ENCODE results near the gene INTS15. TPM values are rescaled to one million over a fixed set of nuclear protein-coding genes. Genes with fewer than 3 reads are reported as not detected.
A peak's percentile ranks its signal among the peaks of the same experiment; 100 is the strongest.
"Not testable (repeated sequence)": the region's sequence is repeated elsewhere in the genome, so short reads cannot be mapped to it uniquely, and the experiment has no call there.

Gene INTS15
- total RNA-seq, 1 donor from 2014 or later, result 45.1 TPM

GRCh38 chr7:6563936-6564770, 25.7 kb upstream of the INTS15 start:
- H3K36me3 Mint-ChIP-seq (ENCODE audit: low read depth), result no peaks in the 10 kb centered on the region
- H3K27me3 Mint-ChIP-seq, result peaks cover 5% of the 10 kb centered on the region
- H3K4me3 Mint-ChIP-seq, result no peak overlapping the region
- H3K4me1 Mint-ChIP-seq, result no peaks in the 10 kb centered on the region
- no peak for DNase-seq
- H3K9me3 Mint-ChIP-seq, result no peaks in the 10 kb centered on the region
- intact Hi-C loops (cut with micrococcal nuclease), result no loop called here
- no peak overlapping the region for H3K27ac Mint-ChIP-seq

- Mint-ChIP-seq H3K27ac (no peak overlapping the region), H3K9me3 (no peaks in the 10 kb centered on the region), H3K27me3 (no peaks in the 10 kb centered on the region), H3K4me1 (no peaks in the 10 kb centered on the region), H3K36me3 (ENCODE audit: low read depth) (no peaks in the 10 kb centered on the region), H3K4me3 (no peak overlapping the region)
- intact Hi-C loops (cut with micrococcal nuclease), result no loop called here
- no peak for DNase-seq
These were observed 24.2 kb upstream of the INTS15 start for GRCh38 chr7:6565655-6566054.

- Mint-ChIP-seq H3K4me3 (no peak overlapping the region), H3K27ac (no peak overlapping the region)
- intact Hi-C loops (cut with micrococcal nuclease), result no loop called here
These were observed 21.9 kb upstream of the INTS15 start for GRCh38 chr7:6567886-6568285.

GRCh38 chr7:6571160-6571779, 18.6 kb upstream of the INTS15 start:
- H3K27ac Mint-ChIP-seq, result no peak overlapping the region
- no peak for DNase-seq
- H3K4me1 Mint-ChIP-seq, result no peaks in the 10 kb centered on the region
- H3K27me3 Mint-ChIP-seq, result peaks cover 3% of the 10 kb centered on the region
- H3K4me3 Mint-ChIP-seq, result no peak overlapping the region
- no peaks in the 10 kb centered on the region for H3K36me3 Mint-ChIP-seq (ENCODE audit: low read depth)
- intact Hi-C loops (cut with micrococcal nuclease), result loop anchor here (5.0 kb wide), 1 partner anchor 54 kb away; no protein-coding TSS in a partner anchor
- H3K9me3 Mint-ChIP-seq, result no peaks in the 10 kb centered on the region

More at GRCh38 chr7:6567886-6568285, 21.9 kb upstream of the INTS15 start:
- DNase-seq, result no peak
- no peaks in the 10 kb centered on the region for H3K9me3 Mint-ChIP-seq
- no peaks in the 10 kb centered on the region for H3K4me1 Mint-ChIP-seq
- H3K27me3 Mint-ChIP-seq, result peaks cover 3% of the 10 kb centered on the region
- no peaks in the 10 kb centered on the region for H3K36me3 Mint-ChIP-seq (ENCODE audit: low read depth)

- Mint-ChIP-seq H3K36me3 (ENCODE audit: low read depth) (peaks cover 8% of the 10 kb centered on the region), H3K27me3 (peaks cover 3% of the 10 kb centered on the region), H3K9me3 (no peaks in the 10 kb centered on the region), H3K4me1 (peaks cover 13% of the 10 kb centered on the region), H3K27ac (no peak overlapping the region), H3K4me3 (peak overlapping the region; percentile 81)
- intact Hi-C loops (cut with micrococcal nuclease), result loop anchor here (5.0 kb wide), 1 partner anchor 62 kb away; the partner anchor contains the start of gene ZNF316
- DNase-seq, result no peak
These were observed 14.4 kb upstream of the INTS15 start for GRCh38 chr7:6575281-6576023.

GRCh38 chr7:6576024-6576866, 13.6 kb upstream of the INTS15 start:
- no peak for DNase-seq

GRCh38 chr7:6576867-6577368, 12.9 kb upstream of the INTS15 start:
- not testable (repeated sequence) for H3K9me3 Mint-ChIP-seq, DNase-seq, H3K27me3 Mint-ChIP-seq
- intact Hi-C loops (cut with micrococcal nuclease), result loop anchor here (1.0 to 5.0 kb wide), 2 partner anchors 13 to 60 kb away; partner anchors contain the start of genes INTS15 and ZNF316
- peak overlapping the region; percentile 90 for H3K27ac Mint-ChIP-seq
- peaks cover 20% of the 10 kb centered on the region for H3K36me3 Mint-ChIP-seq (ENCODE audit: low read depth)
- peaks cover 18% of the 10 kb centered on the region for H3K4me1 Mint-ChIP-seq
- H3K4me3 Mint-ChIP-seq, result peak overlapping the region; percentile 84

More at GRCh38 chr7:6576024-6576866, 13.6 kb upstream of the INTS15 start:
- Mint-ChIP-seq H3K36me3 (ENCODE audit: low read depth) (peaks cover 13% of the 10 kb centered on the region), H3K4me1 (peaks cover 13% of the 10 kb centered on the region), H3K27me3 (peaks cover 3% of the 10 kb centered on the region), H3K4me3 (peak overlapping the region; percentile 81), H3K27ac (peak overlapping the region; percentile 58), H3K9me3 (no peaks in the 10 kb centered on the region)
- intact Hi-C loops (cut with micrococcal nuclease), result loop anchor here (5.0 kb wide), 1 partner anchor 61 kb away; the partner anchor contains the start of gene ZNF316

- Mint-ChIP-seq H3K36me3 (ENCODE audit: low read depth) (peaks cover 25% of the 10 kb centered on the region), H3K9me3 (no peaks in the 10 kb centered on the region), H3K4me1 (peaks cover 18% of the 10 kb centered on the region), H3K27me3 (peaks cover 3% of the 10 kb centered on the region), H3K4me3 (peak within 1 kb of the TSS; percentile 84), H3K27ac (peak within 1 kb of the TSS; percentile 90)
- intact Hi-C loops (cut with micrococcal nuclease), result loop anchor here (1.0 to 5.0 kb wide), 2 partner anchors 13 to 60 kb away; partner anchors contain the start of genes INTS15 and ZNF316
- peak; percentile 96 for DNase-seq
These were observed 12.3 kb upstream of the INTS15 start, which contains the start of gene ZDHHC4 for GRCh38 chr7:6577369-6578113. ZDHHC4 (plus strand) TSS chr7:6577454; CDS start chr7:6580562, 3,108 bp downstream.

GRCh38 chr7:6578114-6579084, 11.4 kb upstream of the INTS15 start:
- Mint-ChIP-seq H3K4me3 (peak overlapping the region; percentile 84), H3K27ac (peak overlapping the region; percentile 90), H3K4me1 (peaks cover 18% of the 10 kb centered on the region), H3K27me3 (no peaks in the 10 kb centered on the region), H3K9me3 (no peaks in the 10 kb centered on the region), H3K36me3 (ENCODE audit: low read depth) (peaks cover 30% of the 10 kb centered on the region)
- no peak for DNase-seq
- intact Hi-C loops (cut with micrococcal nuclease), result loop anchor here (5.0 kb wide), 1 partner anchor 59 kb away; the partner anchor contains the start of gene ZNF316

- H3K4me3 Mint-ChIP-seq, result peak overlapping the region; percentile 35
- H3K4me1 Mint-ChIP-seq, result peaks cover 18% of the 10 kb centered on the region
- no peaks in the 10 kb centered on the region for H3K27me3 Mint-ChIP-seq
- intact Hi-C loops (cut with micrococcal nuclease), result loop anchor here (5.0 kb wide), 1 partner anchor 58 kb away; the partner anchor contains the start of gene ZNF316
- H3K36me3 Mint-ChIP-seq (ENCODE audit: low read depth), result peaks cover 34% of the 10 kb centered on the region
- no peak overlapping the region for H3K27ac Mint-ChIP-seq
- no peaks in the 10 kb centered on the region for H3K9me3 Mint-ChIP-seq
- no peak for DNase-seq
These were observed 10.4 kb upstream of the INTS15 start for GRCh38 chr7:6579446-6579845.

- H3K27ac Mint-ChIP-seq, DNase-seq, H3K4me3 Mint-ChIP-seq, H3K27me3 Mint-ChIP-seq, H3K9me3 Mint-ChIP-seq: not testable (repeated sequence)
- Mint-ChIP-seq H3K4me1 (peaks cover 14% of the 10 kb centered on the region), H3K36me3 (ENCODE audit: low read depth) (peaks cover 47% of the 10 kb centered on the region)
- intact Hi-C loops (cut with micrococcal nuclease), result loop anchor here (10.0 kb wide), 1 partner anchor 269 kb away; no protein-coding TSS in a partner anchor
These were observed 3.9 kb upstream of the INTS15 start for GRCh38 chr7:6585746-6586432.
